IPS-18a (cell line): ENCODE measurements around the gene SNX30.

ENCODE experiments used
- H3K27ac ChIP-seq: one replicate; pipeline ENCODE4 v1.5.1; 2013; ENCODE audit warnings: low read length
- H3K27me3 ChIP-seq: one replicate; pipeline ENCODE4 v1.6.1; 2013; ENCODE audit warnings: mild to moderate bottlenecking, low read length; ENCODE audit not compliant: control insufficient read depth, insufficient read depth
- H3K36me3 ChIP-seq: one replicate; pipeline ENCODE4 v1.6.1; 2013; ENCODE audit warnings: low read depth, low read length; ENCODE audit not compliant: control insufficient read depth
- H3K4me1 ChIP-seq: one replicate; pipeline ENCODE4 v1.6.1; 2013; ENCODE audit warnings: low read depth, low read length; ENCODE audit not compliant: control insufficient read depth
- H3K4me3 ChIP-seq: one replicate; pipeline ENCODE4 v1.5.1; 2013; ENCODE audit warnings: low read length
- H3K9ac ChIP-seq: one replicate; pipeline ENCODE4 v1.6.1; 2013; ENCODE audit warnings: mild to moderate bottlenecking, low read length, moderate library complexity
- H3K9me3 ChIP-seq: one replicate; pipeline ENCODE4 v1.6.1; 2013; ENCODE audit warnings: low read depth, low read length; ENCODE audit not compliant: control insufficient read depth

The SNX30 gene

DNA sequence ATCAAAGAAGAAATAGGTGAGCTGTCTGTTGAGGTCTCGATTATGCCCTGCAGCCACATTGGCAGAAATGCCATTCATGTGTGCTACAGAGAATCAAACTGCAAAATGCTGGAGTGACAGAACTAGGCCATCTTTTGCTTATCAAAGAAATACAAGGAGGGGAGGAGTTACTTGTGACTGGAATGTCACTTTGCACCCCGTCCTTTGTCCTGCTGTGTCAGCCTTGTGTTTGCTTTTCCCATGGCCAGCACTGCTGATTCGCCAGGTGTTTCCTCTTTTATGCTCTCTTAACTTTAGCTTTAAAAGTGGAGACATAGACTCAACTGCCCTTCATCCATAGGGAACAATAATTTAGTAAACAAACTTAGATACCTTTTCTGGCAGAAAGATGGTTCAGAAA lies 85.8 kb downstream of the SNX30 start:
- Histone ChIP-seq H3K36me3 (peaks cover 6% of the 10 kb centered on the region), H3K27ac (no peak overlapping the region), H3K4me3 (no peak overlapping the region), H3K27me3 (no peaks in the 10 kb centered on the region), H3K9me3 (no peaks in the 10 kb centered on the region), H3K4me1 (no peaks in the 10 kb centered on the region), H3K9ac (no peak overlapping the region)

DNA sequence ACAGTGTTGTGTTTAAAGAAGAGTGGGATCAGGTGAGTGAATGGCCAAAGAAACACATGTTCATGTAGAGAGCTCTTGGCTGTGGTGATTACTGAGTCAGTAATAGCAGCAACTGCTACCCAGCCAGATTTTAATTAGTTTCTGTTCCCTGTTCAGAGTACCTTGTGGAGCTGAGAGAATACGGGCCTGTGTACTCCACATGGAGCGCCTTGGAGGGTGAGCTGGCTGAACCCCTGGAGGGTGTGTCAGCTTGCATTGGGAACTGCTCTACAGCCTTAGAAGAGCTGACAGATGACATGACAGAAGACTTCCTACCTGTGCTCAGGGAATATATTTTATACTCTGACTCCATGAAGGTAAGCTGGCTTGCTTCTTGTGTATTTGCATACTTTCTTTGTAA lies 87.8 kb downstream of the SNX30 start:
- peaks cover 6% of the 10 kb centered on the region for H3K36me3 ChIP-seq
- no peaks in the 10 kb centered on the region for H3K4me1 ChIP-seq
- no peak overlapping the region for H3K27ac ChIP-seq
- no peaks in the 10 kb centered on the region for H3K27me3 ChIP-seq
- no peak overlapping the region for H3K9ac ChIP-seq
- H3K9me3 ChIP-seq: no peaks in the 10 kb centered on the region
- H3K4me3 ChIP-seq: no peak overlapping the region

DNA sequence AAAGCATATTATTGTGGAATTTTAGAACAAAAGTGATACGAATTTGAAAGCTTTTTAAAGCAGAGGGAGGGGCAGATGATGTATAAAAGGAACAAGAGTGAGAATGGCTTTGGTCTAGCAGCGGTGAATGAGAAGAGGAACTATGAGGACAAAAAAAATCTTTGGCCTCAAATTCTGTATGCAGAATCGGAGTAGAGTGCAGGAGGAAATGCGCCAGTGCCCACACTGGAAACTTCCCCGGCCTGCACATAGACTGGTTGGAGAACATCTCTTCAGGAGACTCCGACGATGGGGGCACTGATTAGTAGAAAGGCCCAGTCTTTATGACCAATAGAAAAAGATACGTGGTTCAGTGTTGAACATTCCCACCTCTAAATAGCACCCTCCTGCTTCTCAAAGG lies 88.8 kb downstream of the SNX30 start:
- Histone ChIP-seq H3K4me1 (no peaks in the 10 kb centered on the region), H3K4me3 (no peak overlapping the region), H3K27ac (no peak overlapping the region), H3K36me3 (peaks cover 6% of the 10 kb centered on the region), H3K27me3 (no peaks in the 10 kb centered on the region), H3K9me3 (no peaks in the 10 kb centered on the region), H3K9ac (no peak overlapping the region)

DNA sequence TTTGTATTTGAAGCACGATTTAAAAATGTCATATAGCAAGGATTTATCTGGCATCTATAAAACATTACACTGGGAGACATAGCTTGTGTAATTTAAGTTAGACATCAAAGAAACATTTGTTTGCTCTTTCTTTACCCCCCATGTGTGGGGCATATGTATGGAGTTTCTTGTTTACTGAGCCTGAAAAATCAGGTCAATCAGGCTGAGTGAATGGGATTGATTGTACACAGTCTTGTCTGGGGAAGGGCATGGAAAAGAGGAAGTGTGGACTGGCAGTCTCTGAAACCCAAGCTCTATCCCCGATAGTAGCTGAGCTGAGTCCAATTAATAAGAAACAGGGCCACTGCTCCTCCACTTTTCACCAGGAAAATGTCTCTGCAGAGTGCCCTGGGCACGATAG lies 90.7 kb downstream of the SNX30 start:
- Histone ChIP-seq H3K36me3 (peaks cover 6% of the 10 kb centered on the region), H3K9me3 (no peaks in the 10 kb centered on the region), H3K9ac (no peak overlapping the region), H3K4me3 (no peak overlapping the region), H3K4me1 (peaks cover 1% of the 10 kb centered on the region), H3K27ac (no peak overlapping the region), H3K27me3 (no peaks in the 10 kb centered on the region)

DNA sequence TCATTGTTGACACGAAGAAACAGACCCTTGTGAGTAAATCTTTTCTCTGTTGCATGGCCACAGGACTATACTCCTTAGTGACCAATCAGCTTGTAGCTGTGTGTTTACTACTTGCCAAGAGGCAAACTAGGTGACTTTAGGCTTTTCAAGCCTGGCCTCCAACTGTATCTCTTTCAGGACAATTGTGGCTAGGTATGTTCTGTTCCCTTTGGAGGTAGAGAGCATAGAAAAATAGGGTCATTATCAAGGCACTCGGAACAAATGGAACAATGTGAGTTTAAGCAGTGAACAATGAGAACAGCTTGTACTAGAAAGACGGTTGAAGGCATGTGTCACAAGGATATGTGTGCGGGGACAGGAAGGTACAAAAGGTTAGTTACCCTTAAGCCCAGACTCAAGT lies 92.0 kb downstream of the SNX30 start:
- Histone ChIP-seq H3K4me1 (peaks cover 9% of the 10 kb centered on the region), H3K36me3 (peaks cover 6% of the 10 kb centered on the region), H3K9ac (no peak overlapping the region), H3K9me3 (no peaks in the 10 kb centered on the region), H3K27me3 (no peaks in the 10 kb centered on the region), H3K4me3 (no peak overlapping the region), H3K27ac (no peak overlapping the region)

DNA sequence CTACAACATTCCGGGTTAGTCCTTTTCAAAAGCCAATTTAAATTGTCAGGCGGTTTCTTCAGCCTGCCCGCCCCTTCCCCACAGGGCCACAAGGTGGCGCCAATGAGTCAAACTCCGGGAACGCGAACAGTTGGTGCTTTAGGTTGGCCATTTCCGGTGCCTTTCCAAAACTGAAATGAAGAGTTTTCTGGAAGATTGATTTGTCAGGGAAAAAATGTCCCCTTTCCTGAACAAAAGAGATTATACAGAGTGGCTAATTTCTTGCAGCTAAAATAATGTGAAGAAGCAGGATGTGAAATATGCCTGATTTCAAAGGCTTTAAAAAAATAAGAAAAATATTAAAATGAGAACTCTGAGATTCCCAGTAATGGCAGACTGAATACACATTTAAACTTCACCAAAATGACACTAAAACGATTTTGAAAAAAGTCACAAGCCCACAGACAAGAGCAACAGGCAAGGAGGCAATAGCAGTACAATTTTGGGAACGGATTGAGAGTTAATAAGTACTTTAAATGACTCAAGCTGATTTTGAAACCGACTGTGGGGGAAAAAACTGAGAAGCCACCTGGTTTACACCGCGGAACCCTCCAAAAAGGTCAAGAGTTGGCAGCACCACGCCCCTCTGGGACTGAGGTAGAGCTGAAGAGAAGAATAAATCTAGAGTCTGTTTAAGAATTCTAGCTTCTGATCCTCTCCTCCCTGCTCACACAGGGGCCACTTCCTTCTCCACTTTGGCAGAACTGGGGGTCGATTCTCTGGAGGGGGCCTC lies 94.4 kb downstream of the SNX30 start:
- no peak overlapping the region for H3K4me3 ChIP-seq
- H3K9ac ChIP-seq: no peak overlapping the region
- no peaks in the 10 kb centered on the region for H3K36me3 ChIP-seq
- peaks cover 19% of the 10 kb centered on the region for H3K4me1 ChIP-seq
- no peaks in the 10 kb centered on the region for H3K9me3 ChIP-seq
- H3K27ac ChIP-seq: no peak overlapping the region
- H3K27me3 ChIP-seq: no peaks in the 10 kb centered on the region

DNA sequence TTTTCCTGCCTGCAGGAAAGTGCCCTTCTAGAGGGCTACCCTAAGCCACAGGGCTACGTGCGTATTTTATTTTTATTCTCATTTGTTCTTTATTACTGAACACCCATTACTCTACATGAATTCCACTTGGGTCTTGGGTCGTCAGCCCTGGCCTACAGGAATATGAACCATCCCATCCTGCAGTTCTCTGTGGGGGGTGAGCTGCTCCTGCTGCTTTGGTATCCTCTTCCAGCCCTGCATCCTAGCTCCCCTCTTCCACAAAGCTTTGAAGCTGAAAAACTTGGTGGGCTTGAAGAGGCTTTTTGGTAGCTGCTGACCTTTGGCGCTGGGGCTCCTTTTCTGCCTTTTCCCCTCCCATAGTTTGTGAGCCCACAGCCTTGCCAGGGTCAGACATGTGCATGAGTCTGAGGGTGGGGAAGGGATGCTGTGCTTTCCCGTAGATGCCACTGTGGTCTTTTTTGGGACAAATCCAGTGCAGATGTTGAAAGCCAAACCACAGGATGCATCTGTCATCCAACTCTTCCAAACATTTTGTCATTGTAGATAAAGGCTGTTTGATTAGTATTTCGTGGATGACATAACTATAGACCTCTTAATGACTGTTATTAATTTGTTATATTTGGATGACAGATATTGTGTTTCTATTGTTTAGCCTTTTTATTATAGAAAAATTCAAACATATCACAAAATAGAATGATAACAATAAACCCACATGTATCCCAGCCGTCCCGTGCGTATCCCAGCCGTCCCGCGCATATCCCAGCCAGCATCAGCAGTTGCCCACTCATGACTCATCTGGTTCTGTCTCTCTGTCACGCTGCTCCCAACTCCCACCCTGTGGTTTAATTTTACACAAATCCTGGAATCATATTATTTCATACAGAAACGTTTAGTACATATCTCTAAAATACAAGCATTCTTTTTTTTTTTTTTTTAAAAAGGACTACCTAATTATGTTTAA lies 96.2 kb downstream of the SNX30 start:
- peaks cover 19% of the 10 kb centered on the region for H3K4me1 ChIP-seq
- no peaks in the 10 kb centered on the region for H3K27me3 ChIP-seq
- no peaks in the 10 kb centered on the region for H3K36me3 ChIP-seq
- H3K4me3 ChIP-seq: no peak overlapping the region
- H3K9ac ChIP-seq: no peak overlapping the region
- H3K27ac ChIP-seq: no peak overlapping the region
- no peaks in the 10 kb centered on the region for H3K9me3 ChIP-seq

DNA sequence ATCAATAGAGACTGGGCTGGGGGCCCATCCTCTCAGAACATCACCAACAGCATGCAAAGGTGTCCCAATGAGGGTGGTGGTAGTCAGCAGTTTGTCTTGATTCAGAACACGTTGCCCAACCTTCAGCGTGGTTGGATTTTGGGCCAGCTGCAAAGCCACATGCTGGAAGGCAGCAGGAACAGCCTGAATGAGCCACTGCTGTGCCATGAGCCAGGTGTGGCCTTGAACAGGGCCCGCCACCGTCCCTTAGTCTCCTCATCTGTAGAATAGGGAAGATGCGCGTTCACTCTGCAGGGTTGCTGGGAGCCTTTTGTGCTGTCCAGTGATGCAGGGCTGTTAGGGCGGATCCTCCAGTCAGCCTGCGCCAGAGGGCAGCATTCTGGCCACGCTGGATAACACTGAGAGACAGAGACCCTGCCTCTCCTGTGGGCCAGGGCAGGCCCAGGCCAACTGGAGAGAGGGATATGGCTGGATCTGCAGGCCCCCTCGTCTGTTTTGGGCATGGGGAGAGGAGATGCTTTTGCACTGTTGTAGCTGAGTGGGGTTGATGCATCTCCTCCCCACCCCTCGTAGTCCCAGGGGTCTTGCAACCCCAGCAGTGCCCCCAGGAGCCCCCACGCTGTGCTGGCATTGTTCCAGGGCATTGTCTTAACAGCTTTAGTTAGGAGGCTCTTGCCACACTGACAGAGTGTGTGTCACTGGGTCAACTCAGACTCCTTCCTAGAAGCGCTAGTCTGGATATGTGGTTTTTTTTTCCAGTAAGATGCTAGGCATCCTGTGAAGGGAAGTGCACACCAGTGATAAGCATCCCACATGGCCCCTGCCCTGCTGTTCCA lies 98.0 kb downstream of the SNX30 start:
- peaks cover 19% of the 10 kb centered on the region for H3K4me1 ChIP-seq
- no peak overlapping the region for H3K9ac ChIP-seq
- H3K27me3 ChIP-seq: no peaks in the 10 kb centered on the region
- no peaks in the 10 kb centered on the region for H3K36me3 ChIP-seq
- H3K9me3 ChIP-seq: no peaks in the 10 kb centered on the region
- no peak overlapping the region for H3K4me3 ChIP-seq
- no peak overlapping the region for H3K27ac ChIP-seq

DNA sequence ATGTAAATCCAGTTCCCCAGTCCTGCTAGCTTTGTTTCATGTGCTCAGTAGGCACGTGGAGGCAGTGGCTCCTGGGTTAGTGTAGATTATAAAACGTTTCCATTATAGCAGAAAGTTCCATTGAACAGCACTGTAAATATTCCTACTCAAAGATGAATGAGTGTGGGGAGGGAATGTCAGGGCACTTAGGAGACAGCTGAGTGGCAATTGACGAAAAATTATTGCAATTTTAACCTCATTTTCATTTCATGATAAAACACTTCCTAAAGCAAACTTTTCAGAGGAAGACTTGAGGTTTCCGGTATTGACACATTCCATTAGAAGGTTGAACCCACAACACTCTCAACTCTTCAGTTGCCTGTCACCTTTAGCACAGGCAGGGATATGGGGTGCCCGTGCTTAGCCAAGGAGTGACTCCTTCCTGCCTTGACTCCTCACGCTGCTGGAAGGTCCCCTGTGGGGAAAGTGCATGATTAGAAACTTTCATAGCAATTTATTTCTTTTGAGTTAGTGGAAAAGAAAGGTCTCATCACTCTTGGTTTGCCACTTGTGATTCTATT lies 98.9 kb downstream of the SNX30 start:
- Histone ChIP-seq H3K9me3 (no peaks in the 10 kb centered on the region), H3K36me3 (no peaks in the 10 kb centered on the region), H3K27ac (no peak overlapping the region), H3K27me3 (no peaks in the 10 kb centered on the region), H3K4me1 (peaks cover 19% of the 10 kb centered on the region), H3K4me3 (no peak overlapping the region), H3K9ac (no peak overlapping the region)

DNA sequence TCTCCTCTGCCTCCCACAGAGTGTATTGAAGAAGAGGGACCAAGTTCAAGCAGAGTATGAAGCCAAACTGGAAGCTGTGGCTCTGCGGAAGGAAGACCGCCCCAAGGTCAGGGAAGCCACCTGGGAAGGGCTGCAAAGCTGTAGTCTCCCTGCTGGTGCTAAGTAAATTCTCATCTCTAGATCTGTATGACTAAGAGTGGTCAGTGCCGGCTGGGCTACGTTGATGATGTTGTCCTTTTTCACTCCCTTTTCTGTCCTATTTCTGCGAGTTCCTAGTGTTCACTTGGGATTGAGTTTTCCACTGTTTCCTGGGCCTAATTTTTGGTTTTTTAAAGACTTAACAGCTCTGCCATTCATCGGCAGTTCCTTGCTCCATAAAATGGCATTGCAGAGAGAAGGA lies 100.3 kb downstream of the SNX30 start:
- H3K36me3 ChIP-seq: no peaks in the 10 kb centered on the region
- no peak overlapping the region for H3K27ac ChIP-seq
- peaks cover 19% of the 10 kb centered on the region for H3K4me1 ChIP-seq
- no peaks in the 10 kb centered on the region for H3K9me3 ChIP-seq
- no peak overlapping the region for H3K9ac ChIP-seq
- H3K4me3 ChIP-seq: no peak overlapping the region
- no peaks in the 10 kb centered on the region for H3K27me3 ChIP-seq
